GM21786 (cell line): ENCODE data around the gene RAPH1.
"Not testable (repeated sequence)": the region's sequence is repeated elsewhere in the genome, so short reads cannot be mapped to it uniquely, and the experiment has no call there.

Source experiments
- ATAC-seq: cut with Tn5 transposase; IDR thresholded peaks from one replicate; pipeline ENCODE4 v1.9.1; 2021; ENCODE audit not compliant: unreplicated experiment

Gene RAPH1

DNA sequence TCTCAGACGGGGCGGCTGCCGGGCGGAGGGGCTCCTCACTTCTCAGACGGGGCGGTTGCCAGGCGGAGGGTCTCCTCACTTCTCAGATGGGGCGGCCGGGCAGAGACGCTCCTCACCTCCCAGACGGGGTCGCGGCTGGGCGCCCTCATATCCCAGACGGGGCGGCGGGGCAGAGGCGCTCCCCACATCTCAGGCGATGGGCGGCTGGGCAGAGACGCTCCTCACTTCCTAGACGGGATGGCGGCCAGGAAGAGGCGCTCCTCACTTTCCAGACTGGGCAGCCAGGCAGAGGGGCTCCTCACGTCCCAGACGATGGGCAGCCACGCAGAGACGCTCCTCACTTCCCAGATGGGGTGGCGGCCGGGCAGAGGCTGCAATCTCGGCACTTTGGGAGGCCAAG lies 162.4 kb downstream of the RAPH1 start:
- not testable (repeated sequence) for ATAC-seq

DNA sequence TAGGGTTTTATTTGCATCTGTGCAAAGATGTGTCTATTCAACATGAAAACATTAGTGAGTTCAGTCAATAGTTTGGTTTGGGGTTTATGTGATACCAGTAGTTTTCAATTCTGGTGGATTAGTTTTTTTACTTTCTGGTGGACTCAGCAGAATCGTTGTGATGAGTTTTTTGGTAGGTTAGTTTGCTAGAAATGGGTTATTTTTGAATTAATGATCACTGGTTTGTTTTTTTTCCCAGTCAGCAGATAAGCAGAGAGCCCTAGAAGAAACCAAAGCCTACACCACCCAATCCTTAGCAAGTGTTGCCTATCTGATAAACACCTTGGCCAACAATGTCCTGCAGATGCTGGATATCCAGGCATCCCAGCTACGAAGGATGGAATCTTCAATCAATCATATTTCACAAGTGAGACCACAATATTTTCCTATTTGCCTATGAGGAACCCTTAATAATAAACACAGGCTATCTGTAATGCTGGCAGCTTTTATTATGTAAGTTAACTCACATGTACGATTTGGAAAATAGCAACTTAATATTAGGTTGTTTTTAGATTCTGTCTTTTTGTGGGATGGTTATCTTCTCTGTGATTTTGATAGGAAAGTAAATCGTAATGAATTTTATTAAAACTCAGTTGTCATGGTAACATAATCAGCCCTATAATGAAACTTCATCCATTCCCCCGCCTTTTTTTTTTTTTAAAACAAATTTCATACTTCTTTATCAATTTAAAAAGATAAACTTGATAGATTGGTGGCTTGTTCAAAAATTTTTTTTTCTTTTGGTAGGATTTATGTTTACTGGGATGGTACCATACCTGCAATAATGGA lies 168.2 kb downstream of the RAPH1 start:
- no peak for ATAC-seq

DNA sequence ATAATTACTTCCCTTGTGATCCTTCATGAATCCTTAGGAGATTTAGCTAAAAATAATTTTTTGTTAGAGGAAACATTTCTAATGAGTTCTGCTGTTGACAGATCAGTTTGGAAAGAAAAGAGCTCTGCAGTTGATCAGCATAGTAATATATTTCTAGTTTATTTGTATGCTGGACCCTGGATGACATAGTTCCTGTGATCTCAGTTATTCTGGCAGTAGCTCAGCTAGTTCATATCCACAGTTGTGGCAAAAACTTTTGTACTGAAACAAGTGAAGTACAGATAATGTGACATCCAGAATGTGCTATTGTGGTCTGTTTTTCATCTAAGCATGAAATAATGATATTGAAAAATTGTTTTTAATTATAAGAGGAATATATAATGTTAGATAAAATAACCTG lies 173.2 kb downstream of the RAPH1 start:
- no peak for ATAC-seq

DNA sequence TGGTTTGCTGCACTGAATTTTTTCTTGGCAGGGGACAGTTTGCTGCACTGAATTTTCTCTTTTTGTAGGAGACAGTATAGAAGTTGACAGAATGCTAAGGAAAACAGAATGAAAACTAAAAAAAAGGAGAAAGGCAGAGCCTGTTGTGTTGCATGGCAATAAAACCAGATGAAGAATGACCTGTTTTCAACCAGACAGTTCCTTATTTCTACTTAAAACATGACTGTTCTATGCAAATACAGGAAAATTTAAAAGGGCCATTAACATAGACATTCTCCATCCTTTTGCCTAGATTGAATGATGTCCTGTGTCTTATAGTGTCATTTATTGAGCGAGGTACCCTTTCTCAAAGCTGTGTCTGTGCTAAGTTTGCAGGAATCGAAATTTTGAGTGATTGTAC lies 173.6 kb downstream of the RAPH1 start:
- no peak for ATAC-seq

DNA sequence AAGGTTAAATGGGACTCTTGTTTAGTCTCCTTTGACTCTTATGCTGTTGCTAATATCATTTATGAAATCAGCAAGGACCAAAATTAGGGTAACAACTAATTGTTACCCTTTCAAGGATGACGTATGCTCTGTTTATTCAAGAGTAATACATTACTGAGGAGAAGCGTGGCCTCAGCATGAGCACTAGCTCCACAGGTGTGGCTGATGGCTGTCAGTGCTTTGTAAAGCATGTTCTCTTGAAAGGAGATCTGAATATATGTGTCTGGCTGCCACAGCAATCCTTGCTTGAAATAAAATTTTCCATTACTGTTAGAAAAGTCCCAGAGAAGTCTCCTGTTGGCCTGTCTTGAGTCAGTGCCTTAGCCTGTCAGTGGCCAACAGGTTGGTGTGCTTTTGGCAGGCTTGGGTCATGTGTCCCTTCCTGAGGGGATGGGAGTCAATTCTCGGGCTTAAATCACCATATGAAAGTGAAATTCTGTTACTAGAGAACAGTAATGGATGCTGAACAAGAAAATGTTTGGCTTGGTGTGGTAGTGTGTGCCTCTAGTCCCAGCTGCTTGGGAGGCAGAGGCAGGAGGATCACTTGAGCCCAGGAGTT lies 174.2 kb downstream of the RAPH1 start:
- no peak for ATAC-seq

DNA sequence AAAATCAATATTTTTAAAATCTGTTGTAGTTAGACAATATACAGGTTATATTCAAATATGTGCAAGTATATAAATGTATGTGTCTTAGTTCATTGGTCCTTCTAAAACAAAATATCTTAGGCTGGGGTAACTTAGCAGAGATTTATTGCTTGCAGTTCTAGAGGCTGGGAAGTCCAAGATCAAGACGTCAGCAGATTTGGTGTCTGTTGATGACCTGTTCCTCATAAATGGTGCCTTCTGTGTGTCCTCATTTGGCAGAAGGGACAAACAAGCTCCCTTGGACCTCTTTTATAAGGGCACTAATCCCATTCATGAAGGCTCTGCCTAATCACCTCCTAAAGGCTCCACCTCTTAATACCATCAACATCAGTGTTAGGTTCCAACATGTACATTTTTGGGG lies 175.7 kb downstream of the RAPH1 start:
- ATAC-seq = no peak

DNA sequence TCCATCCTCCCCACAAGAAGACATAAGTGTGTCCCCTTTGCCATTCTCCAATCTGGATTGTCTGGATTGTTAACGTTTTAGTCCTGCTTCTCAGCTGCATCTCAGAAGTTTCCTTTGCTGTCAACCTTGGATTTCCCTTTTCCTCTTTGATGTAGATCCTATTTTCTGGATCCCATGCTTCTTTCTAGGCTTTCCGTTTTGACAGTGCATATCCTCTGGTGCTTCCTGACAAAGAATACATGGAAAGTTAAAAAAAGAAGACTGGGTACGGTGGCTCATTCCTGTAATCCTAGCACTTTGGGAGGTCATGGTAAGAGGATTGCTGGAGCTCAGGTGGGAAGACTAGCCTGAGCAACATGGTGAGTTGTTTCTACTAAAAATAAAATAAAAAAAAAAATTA lies 180.1 kb downstream of the RAPH1 start:
- no peak for ATAC-seq

DNA sequence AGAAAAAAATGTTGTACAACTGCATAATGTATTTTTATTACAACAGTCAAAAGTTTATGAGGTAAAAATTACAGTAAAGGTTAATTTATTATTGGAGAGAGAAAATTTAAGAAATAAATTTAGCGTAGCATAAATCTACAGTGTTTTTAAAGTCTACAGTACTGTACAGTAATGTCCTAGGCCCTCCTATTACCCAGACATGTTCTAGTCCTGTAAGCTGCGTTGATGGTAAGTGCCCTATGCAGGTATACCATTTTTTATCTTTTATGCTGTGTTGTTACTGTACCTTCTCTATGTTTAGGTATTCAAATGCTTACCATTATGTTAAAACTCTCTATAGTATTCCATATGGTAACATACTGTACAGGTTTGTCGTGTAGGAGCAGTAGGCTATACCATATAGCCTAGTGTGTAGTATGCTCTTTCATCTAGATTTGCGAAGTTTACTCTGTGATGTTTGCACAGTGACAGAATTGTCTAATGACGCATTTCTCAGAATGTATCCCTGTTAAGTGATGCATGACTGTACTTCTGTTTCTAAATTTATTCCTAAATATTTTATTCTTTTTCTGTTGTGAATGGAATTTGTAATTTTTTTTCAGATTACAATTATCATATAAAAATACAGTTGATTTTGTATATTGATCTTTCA lies 182.4 kb downstream of the RAPH1 start:
- ATAC-seq = no peak

DNA sequence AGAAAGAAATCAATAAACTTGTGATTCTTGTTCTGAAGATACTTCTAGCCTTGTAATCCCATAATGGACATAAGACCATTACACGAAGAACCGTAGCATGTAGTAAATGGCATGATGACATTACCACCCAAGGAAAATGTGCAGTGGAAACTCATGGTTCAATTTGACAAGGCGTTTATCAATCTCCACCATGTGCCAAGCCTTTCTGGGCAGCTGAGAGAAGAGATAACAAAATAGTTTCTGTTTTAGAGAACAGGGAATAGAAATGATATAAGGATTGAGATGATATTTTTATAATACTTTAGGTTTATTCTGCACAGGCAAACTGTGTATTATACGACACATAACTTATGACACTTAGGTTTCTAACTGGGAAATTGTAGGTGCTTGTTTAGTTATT lies 187.7 kb downstream of the RAPH1 start:
- no peak for ATAC-seq

DNA sequence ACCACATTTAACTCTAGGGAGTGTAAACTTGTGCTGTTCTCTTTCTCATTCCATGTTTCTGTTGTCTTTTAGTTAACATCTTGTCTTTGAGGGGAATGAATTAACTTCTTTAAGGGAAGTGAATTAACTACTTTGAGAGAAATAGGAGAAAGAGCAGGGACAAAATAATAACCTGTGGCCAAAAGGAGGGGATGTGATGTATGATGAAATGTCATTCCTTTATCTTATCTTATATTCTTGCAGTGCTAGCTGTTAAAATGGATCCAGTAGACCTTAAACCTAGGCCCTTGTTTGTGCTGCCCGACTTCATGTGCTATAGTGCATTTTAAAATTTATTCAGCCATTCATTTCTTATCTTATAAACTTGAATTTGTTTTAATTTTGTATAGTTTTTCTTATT lies 188.5 kb downstream of the RAPH1 start:
- ATAC-seq = no peak

DNA sequence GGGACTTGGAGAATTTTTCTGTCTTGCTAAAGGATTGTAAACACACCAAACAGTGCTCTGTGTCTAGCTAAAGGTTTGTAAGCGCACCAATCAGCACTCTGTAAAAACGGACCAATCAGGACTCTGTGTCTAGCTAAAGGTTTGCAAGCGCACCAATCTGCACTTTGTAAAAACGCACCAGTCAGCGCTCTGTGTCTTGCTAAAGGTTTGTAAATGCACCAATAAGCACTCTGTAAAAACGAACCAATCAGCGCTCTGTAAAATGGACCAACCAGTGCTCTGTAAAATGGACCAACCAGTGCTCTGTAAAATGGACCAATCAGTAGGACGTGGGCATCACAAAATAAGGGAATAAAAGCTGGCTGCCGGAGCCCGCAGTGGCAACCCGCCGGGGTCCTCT lies 190.4 kb downstream of the RAPH1 start:
- no peak for ATAC-seq
